ENCODE data around the gene TMPRSS11F.

Gene TMPRSS11F

GRCh38 chr4:68079928-68080327 lies 49.7 kb downstream of the TMPRSS11F start:
- H3K9ac ChIP-seq (ENCODE audit: low read depth, low read length), result no peak overlapping the region
- no peaks in the 10 kb centered on the region for H4K20me1 ChIP-seq (ENCODE audit: insufficient read depth, low read length)
- no peaks in the 10 kb centered on the region for H3K9me3 ChIP-seq (ENCODE audit: insufficient read depth, low read length, severe bottlenecking)
- ATAC-seq (ENCODE audit: insufficient read depth, low read depth) (no peak), DNase-seq (no peak)
- H3K36me3 ChIP-seq (ENCODE audit: insufficient read depth, low read length), result no peaks in the 10 kb centered on the region
- TF ChIP-seq CTCF (IDR thresholded peaks at IDR 0.05; ENCODE audit: borderline replicate concordance, extremely low read depth, low read length, poor library complexity, severe bottlenecking) (no peak), EZH2 (IDR thresholded peaks at IDR 0.05; ENCODE audit: borderline replicate concordance, low read depth, low read length, severe bottlenecking) (no peak)
- H3K4me2 ChIP-seq (ENCODE audit: insufficient read depth, low read length), result no peak overlapping the region
- no peak overlapping the region for H3K27ac ChIP-seq (ENCODE audit: low read length)
- no peak overlapping the region for H3K4me3 ChIP-seq (ENCODE audit: low read depth in 1 of 2, low read length in 2 of 2)
- H3K4me1 ChIP-seq (ENCODE audit: insufficient read depth, low read length), result no peaks in the 10 kb centered on the region
- H3K27me3 ChIP-seq (ENCODE audit: insufficient read depth, low read length, poor library complexity), result no peaks in the 10 kb centered on the region
- H2AFZ ChIP-seq (ENCODE audit: low read depth, low read length), result no peak overlapping the region
- no peaks in the 10 kb centered on the region for H3K79me2 ChIP-seq (ENCODE audit: insufficient read depth, low read length)

GRCh38 chr4:68077737-68078136 lies 51.9 kb downstream of the TMPRSS11F start:
- ATAC-seq (ENCODE audit: insufficient read depth, low read depth) (no peak), DNase-seq (no peak)
- Histone ChIP-seq H3K9me3 (ENCODE audit: insufficient read depth, low read length, severe bottlenecking) (no peaks in the 10 kb centered on the region), H3K27me3 (ENCODE audit: insufficient read depth, low read length, poor library complexity) (no peaks in the 10 kb centered on the region), H3K4me3 (ENCODE audit: low read depth in 1 of 2, low read length in 2 of 2) (no peak overlapping the region), H3K4me1 (ENCODE audit: insufficient read depth, low read length) (no peaks in the 10 kb centered on the region), H3K9ac (ENCODE audit: low read depth, low read length) (no peak overlapping the region), H3K79me2 (ENCODE audit: insufficient read depth, low read length) (no peaks in the 10 kb centered on the region), H2AFZ (ENCODE audit: low read depth, low read length) (no peak overlapping the region), H3K36me3 (ENCODE audit: insufficient read depth, low read length) (no peaks in the 10 kb centered on the region), H3K27ac (ENCODE audit: low read length) (no peak overlapping the region), H4K20me1 (ENCODE audit: insufficient read depth, low read length) (no peaks in the 10 kb centered on the region), H3K4me2 (ENCODE audit: insufficient read depth, low read length) (no peak overlapping the region)
- TF ChIP-seq CTCF (IDR thresholded peaks at IDR 0.05; ENCODE audit: borderline replicate concordance, extremely low read depth, low read length, poor library complexity, severe bottlenecking), result no peak
- TF ChIP-seq EZH2 (IDR thresholded peaks at IDR 0.05; ENCODE audit: borderline replicate concordance, low read depth, low read length, severe bottlenecking), result no peak

GRCh38 chr4:68077301-68077700 lies 52.4 kb downstream of the TMPRSS11F start:
- ATAC-seq (ENCODE audit: insufficient read depth, low read depth) (no peak), DNase-seq (no peak)
- Histone ChIP-seq H3K27ac (ENCODE audit: low read length) (no peak overlapping the region), H3K36me3 (ENCODE audit: insufficient read depth, low read length) (no peaks in the 10 kb centered on the region), H3K9me3 (ENCODE audit: insufficient read depth, low read length, severe bottlenecking) (no peaks in the 10 kb centered on the region), H4K20me1 (ENCODE audit: insufficient read depth, low read length) (no peaks in the 10 kb centered on the region), H3K4me1 (ENCODE audit: insufficient read depth, low read length) (no peaks in the 10 kb centered on the region), H3K4me3 (ENCODE audit: low read depth in 1 of 2, low read length in 2 of 2) (no peak overlapping the region), H3K4me2 (ENCODE audit: insufficient read depth, low read length) (no peak overlapping the region), H3K27me3 (ENCODE audit: insufficient read depth, low read length, poor library complexity) (no peaks in the 10 kb centered on the region), H2AFZ (ENCODE audit: low read depth, low read length) (no peak overlapping the region), H3K79me2 (ENCODE audit: insufficient read depth, low read length) (no peaks in the 10 kb centered on the region), H3K9ac (ENCODE audit: low read depth, low read length) (no peak overlapping the region)
- TF ChIP-seq EZH2 (IDR thresholded peaks at IDR 0.05; ENCODE audit: borderline replicate concordance, low read depth, low read length, severe bottlenecking), result no peak
- no peak for TF ChIP-seq CTCF (IDR thresholded peaks at IDR 0.05; ENCODE audit: borderline replicate concordance, extremely low read depth, low read length, poor library complexity, severe bottlenecking)

- Histone ChIP-seq H3K9me3 (ENCODE audit: insufficient read depth, low read length, severe bottlenecking) (no peaks in the 10 kb centered on the region), H3K27ac (ENCODE audit: low read length) (no peak overlapping the region), H3K79me2 (ENCODE audit: insufficient read depth, low read length) (no peaks in the 10 kb centered on the region), H3K4me1 (ENCODE audit: insufficient read depth, low read length) (no peaks in the 10 kb centered on the region), H3K36me3 (ENCODE audit: insufficient read depth, low read length) (no peaks in the 10 kb centered on the region), H3K9ac (ENCODE audit: low read depth, low read length) (no peak overlapping the region), H3K4me2 (ENCODE audit: insufficient read depth, low read length) (no peak overlapping the region), H4K20me1 (ENCODE audit: insufficient read depth, low read length) (no peaks in the 10 kb centered on the region), H3K4me3 (ENCODE audit: low read depth in 1 of 2, low read length in 2 of 2) (no peak overlapping the region), H2AFZ (ENCODE audit: low read depth, low read length) (no peak overlapping the region), H3K27me3 (ENCODE audit: insufficient read depth, low read length, poor library complexity) (no peaks in the 10 kb centered on the region)
- no peak for ATAC-seq (ENCODE audit: insufficient read depth, low read depth)
- no peak for DNase-seq
- no peak for TF ChIP-seq CTCF (IDR thresholded peaks at IDR 0.05; ENCODE audit: borderline replicate concordance, extremely low read depth, low read length, poor library complexity, severe bottlenecking)
- TF ChIP-seq EZH2 (IDR thresholded peaks at IDR 0.05; ENCODE audit: borderline replicate concordance, low read depth, low read length, severe bottlenecking), result no peak
These were observed 53.5 kb downstream of the TMPRSS11F start for GRCh38 chr4:68076194-68076593.
